ENCODE data around the gene LDLR.
"Not testable (repeated sequence)": the region's sequence is repeated elsewhere in the genome, so short reads cannot be mapped to it uniquely, and the experiment has no call there.

LDLR gene

GRCh38 chr19:11073568-11073967 lies 15.7 kb upstream of the LDLR start:
- no peak for DNase-seq (ENCODE audit: low read depth)

GRCh38 chr19:11076792-11077191 lies 12.5 kb upstream of the LDLR start:
- not testable (repeated sequence) for DNase-seq (ENCODE audit: low read depth)

- no peak for DNase-seq (ENCODE audit: low read depth)
Observed at GRCh38 chr19:11078893-11079292, 10.4 kb upstream of the LDLR start.

GRCh38 chr19:11079999-11080398 lies 9.3 kb upstream of the LDLR start:
- no peak for DNase-seq (ENCODE audit: low read depth)

GRCh38 chr19:11087870-11088505 lies 1.3 kb upstream of the LDLR start:
- DNase-seq (ENCODE audit: low read depth) = no peak

GRCh38 chr19:11088506-11089253 lies 583 bp upstream of the LDLR start:
- DNase-seq (ENCODE audit: low read depth) = no peak

GRCh38 chr19:11090014-11090263 lies 676 bp downstream of the LDLR start:
- not testable (repeated sequence) for DNase-seq (ENCODE audit: low read depth)

GRCh38 chr19:11090264-11090996 lies 1.2 kb downstream of the LDLR start:
- peak; percentile 72 for DNase-seq (ENCODE audit: low read depth)

GRCh38 chr19:11090997-11091702 lies 1.9 kb downstream of the LDLR start:
- no peak for DNase-seq (ENCODE audit: low read depth)

- peak; percentile 80 for DNase-seq (ENCODE audit: low read depth)
Observed at GRCh38 chr19:11091703-11092153, 2.5 kb downstream of the LDLR start.

- DNase-seq (ENCODE audit: low read depth) = no peak
Observed at GRCh38 chr19:11092181-11092538, 2.9 kb downstream of the LDLR start.

GRCh38 chr19:11093689-11094238 lies 4.5 kb downstream of the LDLR start:
- no peak for DNase-seq (ENCODE audit: low read depth)

GRCh38 chr19:11094520-11094894 lies 5.2 kb downstream of the LDLR start:
- no peak for DNase-seq (ENCODE audit: low read depth)

- no peak for DNase-seq (ENCODE audit: low read depth)
Observed at GRCh38 chr19:11096210-11096841, 7.1 kb downstream of the LDLR start.

GRCh38 chr19:11097367-11097766 lies 8.1 kb downstream of the LDLR start:
- DNase-seq (ENCODE audit: low read depth) = not testable (repeated sequence)

- no peak for DNase-seq (ENCODE audit: low read depth)
Observed at GRCh38 chr19:11098327-11098726, 9.1 kb downstream of the LDLR start.

GRCh38 chr19:11098861-11099260 lies 9.6 kb downstream of the LDLR start:
- no peak for DNase-seq (ENCODE audit: low read depth)

- DNase-seq (ENCODE audit: low read depth) = no peak
Observed at GRCh38 chr19:11100049-11100448, 10.8 kb downstream of the LDLR start.

GRCh38 chr19:11101057-11101456 lies 11.8 kb downstream of the LDLR start:
- no peak for DNase-seq (ENCODE audit: low read depth)

GRCh38 chr19:11102944-11103343 lies 13.7 kb downstream of the LDLR start:
- DNase-seq (ENCODE audit: low read depth) = no peak

- DNase-seq (ENCODE audit: low read depth) = not testable (repeated sequence)
Observed at GRCh38 chr19:11103667-11104066, 14.4 kb downstream of the LDLR start.

Data from HS-27A (cell line).